HPDE6-E6E7 (cell line): ENCODE measurements around the gene PRMT7.

Experiments
- DNase-seq: peaks from one replicate; pipeline ENCODE4 v3.0.0; 2011; ENCODE audit warnings: missing footprints; ENCODE audit errors: extremely low spot score

The PRMT7 gene

GRCh38 chr16:68346892-68347480 lies 36.2 kb downstream of the PRMT7 start:
- no peak for DNase-seq

- DNase-seq, result no peak
Observed at GRCh38 chr16:68347605-68348004, 36.8 kb downstream of the PRMT7 start.

GRCh38 chr16:68348639-68349445 lies 38.0 kb downstream of the PRMT7 start:
- DNase-seq, result no peak

GRCh38 chr16:68349838-68350410 lies 39.1 kb downstream of the PRMT7 start:
- no peak for DNase-seq

- DNase-seq, result no peak
Observed at GRCh38 chr16:68350813-68351350, 40.1 kb downstream of the PRMT7 start.

GRCh38 chr16:68351463-68351862 lies 40.6 kb downstream of the PRMT7 start:
- DNase-seq, result no peak

GRCh38 chr16:68351991-68352431 lies 41.2 kb downstream of the PRMT7 start:
- DNase-seq, result no peak

GRCh38 chr16:68353366-68353765 lies 42.5 kb downstream of the PRMT7 start:
- DNase-seq, result no peak

GRCh38 chr16:68354816-68355215 lies 44.0 kb downstream of the PRMT7 start:
- no peak for DNase-seq

- no peak for DNase-seq
Observed at GRCh38 chr16:68355447-68356248, 44.8 kb downstream of the PRMT7 start.

- no peak for DNase-seq
Observed at GRCh38 chr16:68356249-68356918, 45.6 kb downstream of the PRMT7 start.

- no peak for DNase-seq
Observed at GRCh38 chr16:68356919-68357286, 46.1 kb downstream of the PRMT7 start.

- no peak for DNase-seq
Observed at GRCh38 chr16:68357521-68357922, 46.7 kb downstream of the PRMT7 start.

GRCh38 chr16:68357923-68358322 lies 47.1 kb downstream of the PRMT7 start:
- DNase-seq, result no peak

GRCh38 chr16:68358951-68359350 lies 48.1 kb downstream of the PRMT7 start:
- no peak for DNase-seq

GRCh38 chr16:68359398-68360191 lies 48.8 kb downstream of the PRMT7 start:
- no peak for DNase-seq

GRCh38 chr16:68360547-68360946 lies 49.7 kb downstream of the PRMT7 start:
- DNase-seq, result no peak

- no peak for DNase-seq
Observed at GRCh38 chr16:68360956-68361355, 50.1 kb downstream of the PRMT7 start.

- DNase-seq, result no peak
Observed at GRCh38 chr16:68361485-68361884, 50.7 kb downstream of the PRMT7 start.

GRCh38 chr16:68362262-68362913 lies 51.6 kb downstream of the PRMT7 start:
- no peak for DNase-seq
